Measurements from ENCODE around the gene KAZN.

KAZN gene

DNA sequence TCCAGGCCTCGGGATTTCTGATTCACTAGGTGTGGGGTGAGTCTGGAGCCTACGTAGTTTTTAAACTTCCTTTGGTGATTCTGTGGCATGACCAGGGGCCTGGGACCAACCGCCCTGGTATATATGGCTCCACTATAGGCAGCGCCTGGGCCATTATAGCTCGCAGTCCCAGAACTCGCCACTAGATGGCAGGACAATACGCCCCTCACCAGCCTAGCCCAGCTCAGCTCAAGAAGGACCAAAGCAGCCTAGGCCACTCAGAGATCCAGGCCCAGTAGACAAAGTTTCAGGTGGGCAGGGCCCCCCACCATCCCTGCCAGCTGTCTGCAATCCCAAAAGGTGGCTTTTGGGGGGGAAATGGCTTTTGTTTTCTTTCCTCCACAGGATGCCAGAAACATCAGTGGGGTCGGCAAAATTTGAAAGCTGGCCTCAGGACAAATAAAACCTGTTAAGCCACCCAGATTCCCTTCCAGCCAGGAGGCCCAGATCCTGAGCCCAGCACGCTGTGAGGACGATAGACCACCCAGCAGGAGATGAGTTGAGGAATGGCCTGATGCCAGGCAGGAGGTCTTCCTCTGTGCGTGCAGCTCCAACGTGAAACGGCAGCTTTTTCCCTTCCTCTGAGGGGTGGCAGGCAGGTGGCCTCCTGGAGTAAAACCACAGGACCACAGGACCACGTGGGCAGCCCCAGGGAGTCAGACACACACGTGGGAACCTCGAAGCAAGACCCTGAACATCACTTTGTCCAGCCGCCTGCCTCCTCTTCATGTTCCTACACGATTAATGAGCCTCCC is 530.2 kb downstream of the KAZN start:
- TF ChIP-seq, protein P1, sequence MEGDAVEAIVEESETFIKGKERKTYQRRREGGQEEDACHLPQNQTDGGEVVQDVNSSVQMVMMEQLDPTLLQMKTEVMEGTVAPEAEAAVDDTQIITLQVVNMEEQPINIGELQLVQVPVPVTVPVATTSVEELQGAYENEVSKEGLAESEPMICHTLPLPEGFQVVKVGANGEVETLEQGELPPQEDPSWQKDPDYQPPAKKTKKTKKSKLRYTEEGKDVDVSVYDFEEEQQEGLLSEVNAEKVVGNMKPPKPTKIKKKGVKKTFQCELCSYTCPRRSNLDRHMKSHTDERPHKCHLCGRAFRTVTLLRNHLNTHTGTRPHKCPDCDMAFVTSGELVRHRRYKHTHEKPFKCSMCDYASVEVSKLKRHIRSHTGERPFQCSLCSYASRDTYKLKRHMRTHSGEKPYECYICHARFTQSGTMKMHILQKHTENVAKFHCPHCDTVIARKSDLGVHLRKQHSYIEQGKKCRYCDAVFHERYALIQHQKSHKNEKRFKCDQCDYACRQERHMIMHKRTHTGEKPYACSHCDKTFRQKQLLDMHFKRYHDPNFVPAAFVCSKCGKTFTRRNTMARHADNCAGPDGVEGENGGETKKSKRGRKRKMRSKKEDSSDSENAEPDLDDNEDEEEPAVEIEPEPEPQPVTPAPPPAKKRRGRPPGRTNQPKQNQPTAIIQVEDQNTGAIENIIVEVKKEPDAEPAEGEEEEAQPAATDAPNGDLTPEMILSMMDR (conservative IDR thresholded peaks at IDR 0.05; ENCODE audit: low read length): peak; percentile 88
- TF ChIP-seq EZH2phosphoT487 (IDR thresholded peaks at IDR 0.05; ENCODE audit: borderline replicate concordance): no peak
- no peaks in the 10 kb centered on the region for H3K4me1 ChIP-seq (ENCODE audit: insufficient read depth, low read length, poor library complexity, severe bottlenecking)
- H4K20me1 ChIP-seq (ENCODE audit: insufficient read depth, low read length, poor library complexity, severe bottlenecking): no peaks in the 10 kb centered on the region
- no peaks in the 10 kb centered on the region for H3K27me3 ChIP-seq (ENCODE audit: insufficient read depth, low read length, poor library complexity, severe bottlenecking)
- H3K9me2 ChIP-seq (replicated peaks; ENCODE audit: low read depth, low read length): no peaks in the 10 kb centered on the region
- no peak overlapping the region for H3K4me2 ChIP-seq (ENCODE audit: low read depth, low read length, poor library complexity, severe bottlenecking)
- H3K36me3 ChIP-seq (ENCODE audit: insufficient read depth, low read length): no peaks in the 10 kb centered on the region
- H3K79me2 ChIP-seq (ENCODE audit: insufficient read depth, low read length): no peaks in the 10 kb centered on the region
- no peaks in the 10 kb centered on the region for H3K9me3 ChIP-seq (ENCODE audit: insufficient read depth, low read depth, low read length)
- no peak overlapping the region for H2AFZ ChIP-seq (ENCODE audit: low read length)
- no peak overlapping the region for H3K9ac ChIP-seq (ENCODE audit: low read depth, low read length, poor library complexity, severe bottlenecking)
- H3K4me3 ChIP-seq (ENCODE audit: low read length, poor library complexity, severe bottlenecking): no peak overlapping the region
- H3F3A ChIP-seq (ENCODE audit: low read depth): no peaks in the 10 kb centered on the region

DNA sequence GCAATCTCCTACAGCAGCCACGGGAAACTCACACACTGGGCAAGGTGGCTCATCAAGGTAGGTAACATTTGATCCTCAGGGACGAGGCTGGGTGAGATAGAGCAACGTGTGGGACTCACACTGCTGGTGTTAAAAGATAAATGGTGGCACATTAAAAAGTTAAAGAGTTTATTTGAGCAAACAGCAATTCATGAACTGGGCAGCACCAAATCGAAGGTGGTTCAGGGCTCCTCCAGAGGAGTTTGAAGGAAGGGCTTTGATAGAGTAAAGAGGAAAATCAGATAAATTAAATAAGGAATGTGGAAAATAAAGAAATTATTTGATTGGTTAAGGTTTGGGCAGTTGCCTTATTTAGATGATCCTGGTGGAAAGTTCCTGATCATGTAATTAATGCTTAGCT is 531.5 kb downstream of the KAZN start:
- TF ChIP-seq EZH2phosphoT487 (IDR thresholded peaks at IDR 0.05; ENCODE audit: borderline replicate concordance): no peak
- TF ChIP-seq, protein P1 (conservative IDR thresholded peaks at IDR 0.05; ENCODE audit: low read length): no peak
- Histone ChIP-seq H3K27me3 (ENCODE audit: insufficient read depth, low read length, poor library complexity, severe bottlenecking) (no peaks in the 10 kb centered on the region), H3K79me2 (ENCODE audit: insufficient read depth, low read length) (no peaks in the 10 kb centered on the region), H3F3A (ENCODE audit: low read depth) (no peaks in the 10 kb centered on the region), H3K4me1 (ENCODE audit: insufficient read depth, low read length, poor library complexity, severe bottlenecking) (no peaks in the 10 kb centered on the region), H3K9me3 (ENCODE audit: insufficient read depth, low read depth, low read length) (no peaks in the 10 kb centered on the region), H2AFZ (ENCODE audit: low read length) (no peak overlapping the region), H3K4me2 (ENCODE audit: low read depth, low read length, poor library complexity, severe bottlenecking) (no peak overlapping the region), H3K36me3 (ENCODE audit: insufficient read depth, low read length) (no peaks in the 10 kb centered on the region), H3K4me3 (ENCODE audit: low read length, poor library complexity, severe bottlenecking) (no peak overlapping the region), H3K9me2 (replicated peaks; ENCODE audit: low read depth, low read length) (no peaks in the 10 kb centered on the region), H3K9ac (ENCODE audit: low read depth, low read length, poor library complexity, severe bottlenecking) (no peak overlapping the region), H4K20me1 (ENCODE audit: insufficient read depth, low read length, poor library complexity, severe bottlenecking) (no peaks in the 10 kb centered on the region)

DNA sequence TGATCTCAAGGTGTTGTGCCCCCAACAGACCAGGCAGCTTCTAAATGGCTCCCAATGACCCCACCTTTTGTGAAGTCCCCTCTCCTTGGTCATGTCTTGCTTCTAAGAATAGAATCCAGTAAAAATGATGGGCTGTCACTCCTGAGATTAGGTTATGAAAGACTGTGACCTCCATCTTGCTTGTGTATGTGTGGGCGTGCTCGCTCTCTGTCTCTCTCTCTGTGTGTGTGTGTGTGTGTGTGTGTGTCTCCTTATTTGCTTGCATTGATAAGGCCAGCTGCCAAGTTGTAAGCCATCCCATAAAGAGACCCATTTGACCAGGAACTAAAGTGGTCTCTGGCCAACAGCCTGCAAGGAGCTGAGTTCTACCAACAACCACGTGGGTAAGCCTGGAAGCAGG is 532.1 kb downstream of the KAZN start:
- H4K20me1 ChIP-seq (ENCODE audit: insufficient read depth, low read length, poor library complexity, severe bottlenecking): no peaks in the 10 kb centered on the region
- no peaks in the 10 kb centered on the region for H3F3A ChIP-seq (ENCODE audit: low read depth)
- no peak for TF ChIP-seq EZH2phosphoT487 (IDR thresholded peaks at IDR 0.05; ENCODE audit: borderline replicate concordance)
- TF ChIP-seq, protein P1 (conservative IDR thresholded peaks at IDR 0.05; ENCODE audit: low read length): no peak

More for the DNA sequence above, 532.1 kb downstream of the KAZN start:
- no peak overlapping the region for H3K4me2 ChIP-seq (ENCODE audit: low read depth, low read length, poor library complexity, severe bottlenecking)
- no peaks in the 10 kb centered on the region for H3K9me3 ChIP-seq (ENCODE audit: insufficient read depth, low read depth, low read length)
- H3K79me2 ChIP-seq (ENCODE audit: insufficient read depth, low read length): no peaks in the 10 kb centered on the region
- H3K36me3 ChIP-seq (ENCODE audit: insufficient read depth, low read length): no peaks in the 10 kb centered on the region
- H3K4me3 ChIP-seq (ENCODE audit: low read length, poor library complexity, severe bottlenecking): no peak overlapping the region
- H3K9ac ChIP-seq (ENCODE audit: low read depth, low read length, poor library complexity, severe bottlenecking): no peak overlapping the region
- H3K4me1 ChIP-seq (ENCODE audit: insufficient read depth, low read length, poor library complexity, severe bottlenecking): no peaks in the 10 kb centered on the region
- no peaks in the 10 kb centered on the region for H3K9me2 ChIP-seq (replicated peaks; ENCODE audit: low read depth, low read length)
- H2AFZ ChIP-seq (ENCODE audit: low read length): no peak overlapping the region
- no peaks in the 10 kb centered on the region for H3K27me3 ChIP-seq (ENCODE audit: insufficient read depth, low read length, poor library complexity, severe bottlenecking)
